Hindlimb muscle (tissue), 1 donor: Measurements from ENCODE around the gene S100A9. TPM values are rescaled to one million over a fixed set of nuclear protein-coding genes. Genes with fewer than 3 reads are reported as not detected.
A peak's percentile ranks its signal among the peaks of the same experiment; 100 is the strongest.

Source experiments
- DNase-seq: peaks from one replicate; pipeline ENCODE4 v3.0.0-alpha.2; 2013
- polyA plus RNA-seq: library from polyadenylated mRNA; unstranded; fragments of 120-200 nt; gene quantifications from one replicate; pipeline ENCODE4 v1.2.1, GENCODE V29; 2013; ENCODE audit not compliant: insufficient read length

The S100A9 gene
- polyA plus RNA-seq, 1 donor: 17.0 TPM

DNA sequence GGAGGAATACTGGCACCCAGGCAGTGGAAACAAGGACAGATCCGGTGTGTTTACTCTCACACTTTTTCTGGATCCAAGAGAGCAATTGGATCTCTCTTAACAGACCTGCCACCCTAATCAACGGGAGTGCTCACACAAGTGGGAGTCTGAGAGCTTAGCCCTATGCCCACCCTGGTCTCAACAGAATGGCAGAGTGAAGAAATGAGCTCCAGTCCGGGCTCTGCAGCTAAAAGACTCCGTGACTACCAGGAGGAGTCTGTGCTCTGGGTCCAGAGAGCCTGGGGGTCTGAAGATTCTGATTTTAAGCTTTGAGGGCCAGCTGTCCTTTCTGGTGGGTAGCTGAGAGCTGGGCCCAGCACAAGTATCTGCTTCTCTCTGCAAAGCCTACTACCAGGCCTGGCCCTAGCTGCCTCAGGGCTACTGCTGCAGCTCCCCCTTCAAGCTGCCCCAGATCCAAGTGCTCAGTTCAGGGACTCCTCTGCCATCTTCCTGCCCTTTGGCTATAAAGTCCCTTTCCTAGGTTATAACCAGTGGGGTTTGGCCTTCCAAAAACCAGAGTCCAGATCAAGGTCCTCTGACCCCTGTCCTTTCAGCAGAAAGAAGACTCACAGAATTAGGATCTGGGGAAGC is 3.9 kb downstream of the S100A9 start:
- DNase-seq: no peak

DNA sequence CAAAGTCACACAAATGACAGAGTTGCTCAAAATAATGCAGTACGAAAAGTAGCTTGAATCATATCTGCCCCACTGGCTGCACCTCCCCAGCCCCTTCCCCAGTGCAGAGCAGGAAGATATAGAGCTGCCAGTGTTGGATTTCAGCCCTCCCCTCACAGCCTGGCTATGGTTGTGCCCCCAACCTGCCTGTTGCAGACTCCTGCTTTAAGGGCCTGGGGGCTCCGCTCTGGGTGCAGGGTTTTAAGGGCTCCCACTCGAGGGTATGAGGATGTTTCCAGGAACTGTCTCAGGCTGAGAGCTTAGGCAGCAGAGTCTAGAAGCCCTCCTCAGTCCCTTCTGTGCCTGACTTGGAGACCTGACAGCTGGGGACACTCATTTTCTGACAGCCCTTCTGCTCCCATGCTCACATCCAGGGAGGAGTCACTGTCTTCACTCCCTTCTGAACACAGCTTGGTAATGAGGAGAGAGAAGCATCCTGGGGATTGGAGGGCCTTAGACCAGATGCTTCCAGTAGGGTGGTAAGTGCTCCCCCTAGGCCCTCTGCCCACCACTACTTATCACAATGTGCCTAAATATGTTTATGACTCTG is 4.6 kb downstream of the S100A9 start:
- no peak for DNase-seq

DNA sequence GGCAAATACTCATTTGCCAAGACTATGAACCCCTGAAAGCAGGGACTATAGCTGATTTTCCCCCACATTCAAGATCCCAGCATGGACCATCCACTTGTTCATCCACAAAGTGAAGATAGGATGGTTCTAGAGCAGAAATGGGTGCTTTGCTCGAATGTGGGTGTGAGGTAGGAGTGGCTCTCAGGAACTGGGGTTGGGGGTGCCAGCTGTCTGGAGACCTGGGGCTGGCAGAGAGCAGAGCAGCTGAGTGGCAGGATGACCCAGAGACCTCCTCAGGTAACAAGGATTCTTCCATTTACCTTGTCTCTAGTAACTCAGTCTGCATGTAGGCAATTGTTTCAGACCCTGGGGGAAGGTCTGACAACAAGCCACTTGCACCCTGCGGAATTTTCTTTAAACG is 6.0 kb downstream of the S100A9 start:
- no peak for DNase-seq

DNA sequence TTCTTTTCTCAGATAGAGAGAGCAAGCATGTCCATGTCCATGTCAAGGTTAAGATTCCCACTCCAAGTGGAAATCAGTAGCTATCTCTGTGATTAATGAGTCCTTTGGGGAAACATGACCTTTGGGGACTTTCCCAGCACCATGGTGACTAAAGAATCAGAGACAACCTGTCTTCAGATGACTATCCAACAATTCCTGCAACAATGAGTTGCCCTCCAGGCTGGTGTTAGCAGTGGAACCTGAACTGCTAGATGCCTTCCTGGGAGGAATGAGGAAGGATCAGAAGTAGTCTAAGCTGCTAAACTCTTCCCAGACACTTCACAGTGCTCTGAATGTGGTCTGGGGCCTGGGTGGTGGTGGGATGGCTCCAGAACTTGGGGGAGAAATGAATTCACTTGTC is 6.5 kb downstream of the S100A9 start:
- no peak for DNase-seq

DNA sequence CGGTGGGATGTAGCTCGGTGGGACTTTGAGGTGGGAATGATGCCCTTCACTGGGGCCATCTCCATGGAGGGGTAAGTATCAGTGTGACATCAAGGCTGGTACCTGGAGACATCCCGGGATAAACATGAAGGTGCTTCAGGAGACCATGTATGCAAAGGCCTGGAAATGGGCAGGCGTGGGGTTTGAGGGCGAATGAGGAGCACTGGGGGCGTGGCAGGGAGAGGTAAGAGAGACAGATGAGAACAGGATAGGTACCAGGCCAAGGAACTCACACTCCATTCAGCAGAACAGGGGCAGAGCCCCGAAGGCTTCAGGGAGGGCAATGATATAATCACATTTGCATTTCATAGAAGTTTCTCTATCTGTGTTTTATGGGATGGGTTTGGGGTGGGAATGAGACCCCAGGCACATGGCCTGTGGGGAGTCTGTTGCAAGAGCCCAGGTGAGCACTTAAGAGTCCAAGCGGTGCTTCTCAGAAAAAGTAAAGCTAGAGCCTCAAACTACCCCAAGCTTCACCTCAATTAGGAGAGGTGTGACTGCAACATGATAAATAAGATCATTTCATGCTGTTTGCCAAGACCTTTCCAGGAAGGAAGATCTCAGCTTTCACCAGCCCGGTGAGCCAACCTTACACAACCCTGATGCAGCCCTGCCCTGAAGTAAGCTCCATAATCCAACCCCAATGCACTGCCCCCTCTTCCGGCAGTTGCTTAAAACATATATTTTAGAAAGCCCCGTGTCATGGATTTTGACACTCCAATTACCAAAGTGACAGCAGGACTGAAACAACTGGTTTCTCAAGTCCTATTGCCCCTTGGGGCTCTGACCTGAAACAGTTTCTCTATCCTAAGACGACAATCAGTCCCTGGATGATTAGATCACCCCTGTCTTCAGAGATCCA is 7.4 kb downstream of the S100A9 start:
- DNase-seq: no peak

DNA sequence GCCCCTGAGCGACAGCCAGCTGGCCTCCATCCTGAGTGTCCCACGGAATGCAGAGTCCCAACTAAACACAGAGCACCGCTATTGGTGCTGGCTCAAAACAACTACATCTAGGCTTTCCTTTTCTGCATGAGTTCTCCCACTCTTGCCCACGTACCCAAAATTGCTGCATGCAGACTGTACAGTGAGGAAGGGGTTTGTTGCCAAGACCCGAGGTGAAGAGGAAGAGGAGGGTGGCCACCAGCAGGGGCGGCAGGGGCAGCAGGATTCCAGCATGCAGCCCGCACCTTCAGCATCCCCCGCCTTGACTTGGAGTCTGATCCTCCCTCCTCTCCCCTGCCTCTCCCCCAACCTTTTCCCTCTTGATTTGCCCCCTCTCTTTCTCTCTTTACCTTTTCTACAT is 8.0 kb downstream of the S100A9 start:
- no peak for DNase-seq

DNA sequence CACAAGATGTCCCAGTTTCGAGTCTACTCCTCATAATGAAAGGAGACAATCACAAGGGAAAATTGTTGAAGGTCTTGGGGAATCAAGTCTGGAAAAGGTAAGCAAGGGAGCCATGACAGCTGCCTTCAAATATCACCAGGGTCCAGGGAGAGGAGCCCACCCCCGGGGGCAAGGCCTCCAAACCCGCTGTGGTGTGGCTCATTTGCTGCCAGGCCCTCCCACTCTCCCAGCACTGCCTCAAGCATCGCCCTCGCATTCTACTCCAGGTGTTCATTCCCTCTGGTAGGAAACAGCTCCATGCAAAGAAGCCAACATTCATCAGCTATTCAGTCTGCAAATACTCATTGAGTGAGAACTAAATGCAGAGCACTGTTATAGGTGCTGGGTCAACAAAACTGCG is 8.6 kb downstream of the S100A9 start:
- DNase-seq: no peak

DNA sequence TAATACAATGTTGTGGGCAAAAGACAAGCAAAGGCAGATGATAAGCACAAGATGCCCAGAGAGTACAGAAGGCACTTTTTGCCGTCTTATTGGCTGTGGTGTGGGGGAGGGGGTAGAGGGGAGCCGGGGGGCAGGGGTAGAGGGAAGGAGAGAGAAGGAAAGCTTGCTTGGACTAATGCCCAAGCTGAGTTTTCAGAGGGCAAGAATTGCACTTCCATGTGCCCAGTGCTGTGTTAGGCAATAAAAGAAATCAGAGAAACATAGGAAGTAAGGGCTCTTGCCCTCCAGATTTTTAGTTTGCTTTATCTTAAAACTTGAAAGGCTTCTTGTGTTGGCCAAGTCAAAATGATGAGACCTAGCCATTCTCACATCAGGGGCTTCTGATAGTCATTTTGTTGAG is 9.4 kb downstream of the S100A9 start:
- DNase-seq: no peak

DNA sequence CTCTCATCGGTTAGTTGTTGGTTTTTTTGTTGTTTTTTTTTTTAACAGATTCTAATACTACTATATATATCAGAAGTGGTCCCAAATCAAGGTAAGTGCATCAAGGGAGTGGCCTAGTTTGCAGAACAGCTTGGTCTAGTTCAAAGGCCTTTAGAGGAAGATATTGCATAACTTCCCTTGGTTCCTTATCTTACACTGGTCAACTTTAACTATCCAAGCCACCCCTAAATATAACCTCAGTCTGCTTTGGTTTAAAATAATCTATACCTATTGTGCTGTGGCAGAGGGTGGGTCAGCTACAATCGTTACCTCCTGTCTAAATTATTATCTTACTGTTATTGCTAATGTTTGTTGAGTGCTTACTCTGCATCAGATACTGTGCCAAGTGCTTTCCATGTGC is 10.8 kb downstream of the S100A9 start:
- DNase-seq: no peak

DNA sequence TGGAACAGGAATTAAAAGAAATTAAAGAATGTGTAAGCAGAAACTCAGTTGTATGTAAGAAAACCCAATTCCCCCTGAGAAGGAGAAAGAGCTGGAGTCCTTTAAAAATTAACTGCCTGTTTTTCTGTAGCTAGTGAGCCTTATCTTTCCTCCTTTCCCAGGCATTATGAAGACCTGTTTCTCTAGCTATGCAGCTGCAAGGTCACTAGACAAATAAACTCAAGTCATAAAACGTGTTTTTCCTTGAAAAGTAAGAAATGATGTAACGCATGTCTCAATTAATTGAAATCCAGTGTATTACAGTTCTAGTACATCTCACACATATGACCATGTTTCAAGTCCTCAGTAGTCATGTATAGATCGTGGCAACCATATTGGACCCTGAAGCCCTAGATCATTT is 12.5 kb downstream of the S100A9 start:
- DNase-seq: no peak

DNA sequence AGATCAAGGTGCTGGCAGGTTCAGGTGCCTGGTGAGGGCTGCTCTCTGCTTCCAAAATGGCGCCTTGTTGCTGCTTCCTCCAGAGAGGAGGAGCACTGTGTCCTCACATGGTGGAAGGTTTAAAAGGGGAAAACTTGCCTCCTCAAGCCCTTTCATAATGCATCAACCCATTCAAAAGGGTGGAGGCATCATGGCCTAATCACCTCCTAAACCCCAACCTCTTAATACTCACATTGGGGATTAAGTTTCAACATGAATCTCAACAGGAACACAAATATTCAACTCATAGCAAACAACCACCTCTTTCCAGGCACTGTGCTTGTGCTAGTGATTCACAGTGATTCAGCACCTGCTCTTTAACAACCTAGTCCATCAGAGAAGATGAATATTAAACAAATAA is 13.6 kb downstream of the S100A9 start:
- no peak for DNase-seq

DNA sequence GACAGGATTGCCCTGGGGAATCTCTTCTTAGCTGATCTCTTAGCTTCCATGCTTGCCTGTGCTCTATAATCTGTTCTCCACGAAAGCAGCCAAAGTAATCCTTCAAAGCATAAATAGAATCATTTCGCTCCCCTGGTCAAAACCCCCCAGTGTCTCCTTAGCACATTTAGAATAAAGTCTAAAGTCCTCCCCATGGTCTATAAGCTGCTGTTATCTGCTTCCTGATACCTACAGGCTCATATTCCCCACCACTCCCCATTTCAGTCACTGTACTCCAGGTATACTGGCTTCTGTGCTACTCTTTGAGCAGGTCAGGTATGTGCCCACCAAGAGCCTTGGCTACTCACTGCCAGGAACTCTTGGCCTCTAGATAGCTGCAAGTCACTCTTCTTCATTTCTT is 14.9 kb downstream of the S100A9 start:
- no peak for DNase-seq

DNA sequence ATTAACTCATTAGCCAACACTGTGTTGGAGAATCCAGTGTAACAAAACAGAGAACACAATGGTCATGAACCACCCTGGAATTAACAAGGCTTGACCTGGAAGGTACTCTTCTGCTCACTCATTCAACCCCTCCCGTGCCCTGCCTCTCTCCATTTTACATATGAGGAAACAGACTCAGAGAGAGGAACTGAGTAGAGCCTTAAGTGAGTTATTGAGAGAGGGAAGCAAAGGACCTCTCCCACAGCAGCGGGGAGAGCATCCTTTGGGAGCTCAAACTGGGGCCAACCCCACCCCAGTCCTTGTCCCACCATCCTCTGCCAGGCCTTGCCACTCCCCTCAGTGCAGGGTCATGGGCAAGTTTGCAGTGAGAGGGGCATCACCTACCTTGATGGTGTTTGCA is 16.4 kb downstream of the S100A9 start:
- DNase-seq: no peak

DNA sequence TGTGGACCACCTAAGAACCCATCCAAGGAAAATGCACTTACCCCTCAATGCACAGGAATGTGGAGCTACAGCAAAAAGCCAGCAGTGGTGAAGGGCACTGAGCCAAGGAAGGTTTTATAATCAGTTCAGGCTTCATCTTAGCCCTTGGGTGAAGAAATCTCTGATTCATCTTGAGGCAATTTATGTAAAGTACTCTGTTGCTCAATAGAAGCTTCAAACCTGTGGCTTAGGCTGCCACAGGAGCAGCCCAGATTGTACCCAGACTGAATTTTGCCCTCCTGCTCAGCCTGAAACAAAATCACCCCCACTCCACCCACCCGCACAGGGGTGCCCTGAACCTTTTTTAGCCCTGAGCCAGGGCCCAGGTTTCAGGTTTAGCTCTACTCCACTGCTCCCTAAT is 17.9 kb downstream of the S100A9 start, which contains the start of gene S100A12:
S100A12 (minus strand) TSS at position 111 of the 400 bp plus-strand sequence. CDS start 1,029 bp downstream, outside the sequence.
- DNase-seq: no peak

DNA sequence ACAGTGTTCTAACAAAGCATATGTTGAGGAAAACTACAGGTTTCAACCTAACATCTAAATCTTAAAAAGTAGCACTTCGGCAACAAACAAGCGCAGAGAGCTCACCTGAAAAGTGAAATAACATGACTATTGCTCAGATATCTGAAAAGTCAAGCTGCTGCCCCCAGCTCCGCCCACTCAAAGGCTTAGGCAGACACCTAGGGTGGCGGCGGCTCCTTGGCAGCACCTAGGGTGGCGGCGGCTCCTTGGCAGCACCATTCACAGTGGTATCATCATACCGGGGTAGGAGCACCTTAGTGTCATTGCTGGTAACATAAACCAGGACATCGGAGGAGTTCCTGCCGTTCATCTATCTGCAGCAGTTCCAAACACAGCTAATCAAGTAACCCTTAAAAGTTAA is 21.9 kb downstream of the S100A9 start:
- DNase-seq: no peak

DNA sequence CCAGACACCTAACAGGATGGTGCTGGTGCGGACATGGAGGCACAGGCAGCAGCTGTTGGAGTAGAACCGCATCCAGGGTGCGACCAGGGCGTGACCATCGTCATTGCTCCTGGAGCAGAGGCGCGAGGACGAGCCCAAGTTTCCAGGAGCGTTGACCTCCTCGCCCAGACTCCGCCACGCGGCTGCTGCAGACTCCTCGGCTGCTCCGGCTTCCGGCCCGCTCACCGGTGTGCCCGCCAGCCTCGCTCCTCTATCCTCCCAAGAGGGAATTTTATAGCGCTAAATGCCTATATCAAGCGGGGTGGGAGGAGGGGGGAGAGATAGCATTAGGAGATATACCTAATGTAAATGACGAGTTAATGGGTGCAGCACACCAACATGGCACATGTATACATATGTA is 23.1 kb downstream of the S100A9 start:
- DNase-seq: no peak

DNA sequence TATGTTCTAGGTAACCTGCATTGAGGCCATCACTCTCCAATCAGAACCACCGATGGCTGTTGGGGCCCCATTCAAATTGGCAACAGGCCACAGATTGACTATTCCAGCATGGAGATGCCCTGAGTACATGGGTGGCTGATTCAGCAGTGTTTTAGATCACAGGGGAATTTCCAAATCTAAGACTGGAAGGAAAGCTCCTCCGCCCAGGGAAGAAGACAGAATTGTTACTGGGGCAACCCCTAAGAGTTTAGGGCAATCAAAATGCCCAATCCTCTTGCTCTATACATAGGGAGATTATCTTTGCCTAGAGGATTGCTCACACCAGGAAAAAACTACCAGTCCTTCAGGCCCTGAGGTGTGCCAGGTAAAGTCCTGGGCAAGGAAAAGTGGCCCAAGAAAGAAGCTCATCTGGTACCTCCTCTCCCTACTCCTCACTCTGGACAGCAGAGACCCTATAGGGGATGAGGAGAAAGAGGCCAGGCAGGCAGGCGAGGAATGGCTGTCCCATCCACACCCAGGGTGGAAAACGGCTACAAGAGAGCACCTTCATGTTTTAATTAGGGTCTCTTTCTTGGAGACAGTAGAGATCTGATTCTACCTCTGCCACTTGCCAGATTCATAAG is 27.4 kb downstream of the S100A9 start:
- DNase-seq: no peak

DNA sequence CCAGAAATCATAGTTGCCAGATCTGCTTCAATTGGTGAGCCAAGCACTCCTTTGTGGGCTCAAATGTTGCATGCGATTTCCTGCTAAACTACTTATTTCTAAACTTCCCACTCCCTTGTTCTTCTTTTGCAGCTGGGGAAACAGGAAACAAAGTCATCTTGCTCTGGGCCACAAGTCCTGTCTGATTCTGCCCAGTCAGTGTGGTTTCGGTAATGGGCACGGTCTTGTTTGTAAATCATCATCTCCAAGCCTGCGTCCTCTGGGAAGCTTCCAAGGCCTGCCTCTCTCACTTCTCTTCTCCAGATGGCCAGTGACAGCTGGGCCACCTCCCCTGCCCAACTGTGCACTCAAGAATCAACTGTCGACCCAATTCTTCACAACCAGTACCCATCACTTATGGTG is 28.8 kb downstream of the S100A9 start:
- peak; percentile 29 for DNase-seq

DNA sequence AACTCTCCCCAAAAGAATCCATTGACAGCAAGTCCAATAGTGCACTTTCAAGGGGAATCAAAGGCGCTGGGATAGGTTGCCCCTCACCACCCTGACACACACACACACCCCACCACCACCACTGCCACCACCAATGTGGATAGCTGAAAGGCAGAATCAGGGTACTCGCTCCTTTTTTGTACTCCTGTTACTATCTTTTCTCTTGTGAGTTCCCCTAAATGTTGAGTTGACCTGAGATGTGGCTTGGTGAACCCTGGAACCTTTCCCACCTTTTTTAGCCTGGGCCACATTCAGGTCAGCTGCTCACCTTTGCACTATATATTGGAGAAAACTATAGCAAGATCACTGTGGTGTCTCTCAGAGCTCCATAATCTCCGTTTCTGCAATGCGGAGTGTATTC is 29.3 kb downstream of the S100A9 start:
- DNase-seq: no peak

DNA sequence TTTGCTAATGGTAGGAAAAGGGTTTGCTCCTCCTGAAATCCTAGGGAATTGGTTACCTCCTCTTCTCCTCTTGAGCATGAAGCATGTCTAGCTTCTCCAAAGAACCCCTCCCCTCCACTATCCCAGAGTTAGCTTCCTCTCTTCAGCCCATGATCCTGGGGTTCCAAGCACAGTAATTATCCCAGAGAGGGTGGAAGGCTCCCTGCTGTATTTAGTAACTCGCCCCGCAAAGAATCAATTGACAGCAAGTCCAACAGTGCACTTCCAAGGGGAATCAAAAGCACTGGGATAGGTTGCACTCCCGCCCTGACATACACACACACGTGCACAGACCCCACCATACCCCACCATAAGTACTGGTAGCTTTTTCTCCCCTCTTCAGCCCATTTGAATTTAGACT is 30.1 kb downstream of the S100A9 start:
- no peak for DNase-seq

DNA sequence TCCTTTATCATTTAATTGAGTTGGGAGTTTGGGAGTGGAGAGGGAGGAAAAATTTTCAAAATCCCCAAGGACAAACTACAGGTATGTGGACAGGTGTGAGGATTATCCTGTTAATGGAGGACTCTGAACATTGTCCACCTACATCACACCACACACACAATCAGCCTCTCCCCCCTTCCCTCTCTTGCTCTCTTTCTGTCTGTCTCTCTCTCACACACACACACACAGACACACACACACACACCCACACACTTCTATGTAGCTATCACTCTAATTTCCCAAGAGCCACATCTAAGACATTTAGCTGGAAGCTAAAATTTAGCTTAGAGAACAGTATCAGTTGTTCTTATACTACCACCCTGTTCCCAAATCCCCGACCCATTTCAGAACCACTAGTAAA is 31.7 kb downstream of the S100A9 start:
- DNase-seq: no peak

DNA sequence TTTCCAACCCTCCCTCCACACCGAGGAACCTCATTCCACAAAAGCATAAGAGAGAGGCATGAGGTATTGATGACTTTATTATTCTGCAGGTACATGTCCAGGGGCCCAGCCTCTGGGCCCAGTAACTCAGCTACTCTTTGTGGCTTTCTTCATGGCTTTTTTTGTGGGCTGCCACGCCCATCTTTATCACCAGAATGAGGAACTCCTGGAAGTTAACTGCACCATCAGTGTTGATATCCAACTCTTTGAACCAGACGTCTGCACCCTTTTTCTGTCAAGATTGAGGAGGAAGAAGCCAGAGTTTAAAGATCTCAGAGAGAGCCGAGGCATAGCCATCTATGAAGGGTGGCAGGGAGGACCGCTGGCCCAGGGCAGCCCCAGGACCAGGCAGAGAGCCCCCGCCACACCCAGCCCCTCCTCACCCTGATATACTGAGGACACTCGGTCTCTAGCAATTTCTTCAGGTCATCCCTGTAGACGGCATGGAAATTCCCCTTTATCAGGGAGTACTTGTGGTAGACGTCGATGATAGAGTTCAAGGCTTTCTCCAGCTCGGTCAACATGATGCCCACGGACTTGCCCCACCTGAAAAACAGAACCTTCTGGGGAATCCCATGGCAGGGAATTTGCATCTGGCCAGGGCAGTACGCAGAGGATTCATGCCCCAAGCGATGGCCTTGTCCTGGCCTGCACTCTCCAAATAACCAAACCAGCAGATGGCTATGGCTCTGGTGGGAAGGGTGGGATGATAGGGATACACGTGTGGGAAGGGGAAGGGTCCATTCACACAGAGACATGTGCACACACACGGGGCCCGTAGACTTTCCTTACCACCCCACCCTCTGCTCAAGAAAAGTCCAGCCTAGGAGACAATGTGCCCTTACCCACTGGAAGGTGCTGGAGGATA is 32.6 kb downstream of the S100A9 start:
- DNase-seq: no peak
